ENCODE results near the gene GNAI1.

The GNAI1 gene

DNA sequence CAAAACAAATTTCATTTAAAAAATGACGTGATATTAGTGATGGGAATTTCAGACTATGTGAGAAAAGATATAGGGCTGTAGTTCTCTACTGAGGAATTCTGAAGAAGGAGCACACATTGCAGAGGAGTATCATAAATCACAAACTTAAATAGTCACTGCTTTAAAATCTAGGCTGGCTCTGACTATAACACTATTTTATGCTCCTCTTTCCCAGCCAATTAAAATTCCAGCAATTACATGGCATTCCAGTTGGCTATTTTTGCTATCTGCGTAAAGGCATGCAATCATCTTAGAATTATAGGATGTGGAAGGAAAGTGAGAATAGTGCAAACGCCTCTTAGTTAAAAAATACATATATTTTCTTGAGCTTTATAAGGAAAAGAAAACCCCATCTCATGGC is 123.1 kb downstream of the GNAI1 start:
- no peak for DNase-seq

DNA sequence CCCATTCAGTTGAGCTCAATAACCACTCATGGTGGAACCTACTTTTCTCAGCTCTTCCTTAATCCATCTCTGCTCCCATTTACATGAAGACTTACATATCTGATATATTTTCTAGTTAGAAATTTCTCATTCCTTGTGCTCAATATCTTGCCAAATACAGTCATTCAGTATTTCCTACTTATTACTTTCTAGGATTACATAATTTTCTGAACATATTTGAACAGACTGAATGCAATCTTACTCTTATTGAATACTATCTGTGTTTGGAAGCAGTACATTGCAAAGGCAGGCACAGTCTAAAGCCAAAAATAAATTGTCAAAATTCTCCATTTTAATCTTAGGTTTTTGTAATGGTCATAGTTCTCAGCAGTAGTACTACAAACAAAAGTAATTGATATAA is 126.0 kb downstream of the GNAI1 start:
- DNase-seq: no peak

DNA sequence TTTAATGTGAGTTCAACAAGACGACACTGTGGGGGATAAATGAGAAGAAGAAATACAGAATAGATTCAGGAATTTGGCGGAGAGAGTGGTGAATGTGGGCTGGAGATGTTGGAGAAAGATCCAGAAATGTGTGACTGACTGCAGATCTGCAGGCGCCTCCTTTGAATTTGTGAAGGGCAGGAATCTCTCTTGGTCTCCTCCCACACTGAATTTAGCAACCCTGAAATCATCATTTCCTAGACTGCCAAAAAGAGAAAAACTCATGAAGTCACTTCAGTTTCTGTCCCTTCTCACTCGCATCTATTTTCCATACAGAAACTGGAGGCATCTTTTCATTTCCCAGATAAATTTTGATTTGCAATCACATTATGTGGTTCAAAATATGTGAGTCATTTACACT is 128.7 kb downstream of the GNAI1 start:
- no peak for DNase-seq

DNA sequence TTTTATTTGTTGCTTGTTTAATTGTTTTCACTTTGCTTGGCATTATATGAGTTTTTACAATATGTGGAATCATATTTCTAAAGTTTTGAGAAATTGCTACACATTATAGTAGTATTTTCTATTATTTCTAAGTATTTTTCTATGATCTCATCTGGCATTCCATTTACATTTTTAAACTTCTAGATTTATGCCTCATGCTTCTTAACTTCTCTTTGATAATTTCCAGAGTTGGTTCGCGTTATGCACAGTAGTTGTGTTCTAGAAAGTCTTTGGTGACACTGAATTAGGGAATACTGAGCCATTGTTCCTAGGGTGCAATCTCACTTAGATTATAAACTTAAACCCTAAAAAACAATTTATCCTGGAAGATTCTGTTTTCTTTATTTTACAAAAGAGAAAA is 129.2 kb downstream of the GNAI1 start:
- no peak for DNase-seq

DNA sequence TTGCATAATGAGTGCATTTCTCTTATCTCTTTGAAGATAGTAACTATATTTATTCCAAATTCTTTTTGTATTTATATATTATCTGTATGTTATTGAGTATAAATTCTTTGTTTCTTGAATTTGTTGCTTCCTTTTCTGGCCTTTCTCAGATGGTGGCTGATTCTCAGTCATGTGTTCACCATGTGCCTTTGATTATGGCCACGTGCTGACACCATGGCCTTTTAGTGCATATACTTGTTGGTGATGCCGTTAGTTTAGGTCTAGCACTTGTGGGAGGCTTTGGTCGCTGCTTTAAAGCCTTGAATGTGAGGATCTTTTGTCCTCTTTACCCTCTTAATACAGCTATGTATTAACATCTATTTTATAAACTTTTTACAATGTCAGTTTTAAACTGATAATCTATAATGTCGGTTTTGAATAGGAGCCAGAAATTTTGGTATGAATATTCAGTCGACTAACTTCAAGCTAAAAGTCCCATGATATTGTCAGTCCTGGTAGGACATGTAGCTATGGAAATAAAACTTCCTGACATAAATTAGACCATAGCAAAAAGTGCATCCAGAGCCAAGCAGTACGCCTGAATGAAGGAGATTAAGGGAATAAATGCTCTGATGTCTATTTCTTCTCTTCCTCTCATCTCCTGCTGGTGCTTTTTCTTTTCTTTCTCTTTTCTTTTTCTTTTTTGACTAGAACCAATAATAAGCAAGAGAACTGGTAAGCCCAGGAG is 130.3 kb downstream of the GNAI1 start:
- DNase-seq: no peak

DNA sequence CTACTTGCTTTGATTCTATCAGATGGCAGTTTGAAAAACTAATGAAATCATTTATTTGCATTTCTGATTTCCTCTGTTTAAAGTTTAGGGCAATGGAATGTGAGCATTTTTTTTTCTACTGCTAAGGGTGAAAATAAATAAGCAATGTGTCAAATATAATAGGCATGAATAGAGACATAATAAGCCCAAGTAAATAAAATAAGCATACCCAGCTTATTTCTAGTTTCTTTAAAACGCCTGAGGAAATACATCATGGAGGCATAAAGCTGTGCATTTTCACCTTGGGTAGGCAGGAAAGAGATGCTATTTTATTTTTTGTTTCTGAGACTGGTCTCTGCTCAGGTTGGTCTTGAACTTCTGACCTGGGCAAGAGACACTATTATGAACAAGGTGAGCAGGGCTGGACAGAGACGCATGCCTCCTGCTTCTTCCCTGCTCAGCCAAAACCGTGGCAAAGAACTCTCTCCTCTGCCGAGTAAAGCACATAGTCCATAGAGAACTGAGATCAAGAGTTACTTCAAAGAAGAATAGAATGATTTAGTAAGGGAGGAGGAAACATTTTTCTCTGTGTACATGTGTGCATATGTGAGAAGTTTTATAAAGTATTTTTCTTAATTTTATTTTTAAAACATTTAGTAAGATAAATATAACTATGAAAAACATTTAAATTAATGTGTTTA is 138.1 kb downstream of the GNAI1 start:
- DNase-seq: no peak

DNA sequence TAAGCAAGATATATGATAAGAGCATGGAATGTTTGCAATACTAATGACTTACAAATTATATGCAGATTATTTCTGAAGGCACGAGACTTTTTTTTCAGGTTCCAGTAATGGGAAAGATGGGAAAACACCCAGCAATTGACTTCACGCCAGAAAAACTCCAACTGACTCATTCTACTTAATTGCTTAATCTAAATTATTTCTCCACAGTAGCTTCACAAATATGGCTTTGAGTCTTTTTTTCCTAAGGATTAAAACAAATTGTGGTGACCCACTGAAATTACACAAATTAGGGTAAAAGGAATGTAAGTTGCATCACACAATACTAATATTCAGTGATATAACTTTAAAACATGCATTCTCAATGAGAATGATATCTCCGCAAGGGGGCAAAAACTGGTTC is 138.7 kb downstream of the GNAI1 start:
- DNase-seq: no peak

DNA sequence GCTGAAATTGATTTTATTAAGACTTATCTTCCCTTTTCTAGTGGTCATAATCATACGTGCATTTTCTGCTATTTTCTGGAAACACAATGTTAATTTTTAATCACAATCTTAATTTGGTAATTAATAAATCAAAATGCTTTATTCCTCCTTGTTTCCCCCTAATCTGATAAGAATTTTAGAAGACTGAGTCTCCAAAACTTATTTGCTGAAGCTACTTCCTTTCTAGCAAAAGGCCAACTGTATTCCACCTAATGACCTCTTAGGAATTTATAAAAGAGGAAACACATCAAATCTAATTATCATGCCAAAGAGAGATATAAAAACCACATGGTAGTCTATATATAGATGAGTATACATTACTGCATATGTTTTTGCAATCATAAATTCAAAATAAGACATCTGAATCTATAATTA is 140.6 kb downstream of the GNAI1 start:
- no peak for DNase-seq

Data from stimulated activated CD4-positive, alpha-beta T cell treated with anti-CD3 and anti-CD28 coated beads, Interleukin-4, amount 100 ng/mL, for 1 hour (primary cell).